Thyroid gland (tissue), 4 donors: ENCODE measurements around the gene NTMT2.

Source experiments
- CTCF ChIP-seq, 6 experiments: fragments of 200-600 bp in 3 of 6; fragments of 450-650 bp in 3 of 6; sonication (generic) in 3 of 6; IDR thresholded peaks; one replicate each; pipeline ENCODE4 v1.5.1; 2016 to 2019; ENCODE audit warnings: antibody characterized with exemption in 6 of 6, mild to moderate bottlenecking in 2 of 6, inconsistent platforms in 1 of 6, moderate library complexity in 1 of 6
- POLR2A ChIP-seq, 2 donors: fragments of 450-650 bp; IDR thresholded peaks; one replicate each; pipeline ENCODE4 v1.6.1; 2017; ENCODE audit warnings: antibody characterized with exemption in 2 of 2, mild to moderate bottlenecking in 2 of 2, moderate library complexity in 1 of 2

- TF ChIP-seq CTCF (IDR thresholded peaks at IDR 0.05) (no peak), POLR2A (IDR thresholded peaks at IDR 0.05) (no peak)
Measured at GRCh38 chr1:170150921-170151320, 5.2 kb downstream of the NTMT2 start.
